ENCODE results near the gene MARK1.

The MARK1 gene

DNA sequence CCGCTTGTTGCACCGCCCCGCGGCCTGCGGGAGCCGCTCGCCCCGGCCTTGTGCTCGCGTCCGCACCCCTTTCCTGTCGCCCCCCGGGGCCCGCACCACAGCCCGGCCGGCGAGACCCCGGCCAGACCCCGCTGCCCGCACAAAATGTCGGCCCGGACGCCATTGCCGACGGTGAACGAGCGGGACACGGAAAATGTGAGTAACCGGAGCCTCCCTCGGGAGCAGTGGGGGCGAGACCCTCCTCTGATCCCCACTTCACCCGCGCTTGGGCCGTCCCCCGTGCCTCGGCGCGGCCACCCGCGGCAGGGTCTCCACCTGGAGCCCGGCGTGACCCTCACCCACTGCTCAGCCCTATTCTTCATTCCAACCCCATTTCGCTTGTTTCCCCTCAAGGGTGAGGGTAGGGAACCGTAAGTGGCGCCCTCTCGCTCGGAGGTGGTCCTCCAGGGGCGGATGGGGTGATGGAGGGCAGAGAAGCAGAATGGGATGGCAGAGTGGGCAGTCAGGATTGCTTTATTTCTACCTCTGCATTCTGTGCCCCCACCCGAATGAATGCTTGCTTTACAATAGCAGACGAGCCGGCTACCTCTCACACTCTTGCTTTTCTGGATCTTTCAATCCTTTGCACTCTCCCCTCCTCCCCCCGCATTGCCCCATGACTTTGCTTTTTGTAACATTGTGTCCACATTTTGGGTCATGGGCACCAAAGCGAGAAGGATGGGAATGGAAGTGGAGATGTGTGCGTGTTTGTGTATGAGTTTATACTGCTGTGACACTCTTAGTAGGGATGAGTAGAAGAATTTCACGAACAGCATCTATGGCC is 954 bp downstream of the MARK1 start:
- DNase-seq (ENCODE audit: low read depth in 3 of 3, low spot score in 1 of 3), result no peak

GRCh38 chr1:220529521-220530020 is 1.6 kb downstream of the MARK1 start:
- no peak for DNase-seq (ENCODE audit: low read depth in 3 of 3, low spot score in 1 of 3)

DNA sequence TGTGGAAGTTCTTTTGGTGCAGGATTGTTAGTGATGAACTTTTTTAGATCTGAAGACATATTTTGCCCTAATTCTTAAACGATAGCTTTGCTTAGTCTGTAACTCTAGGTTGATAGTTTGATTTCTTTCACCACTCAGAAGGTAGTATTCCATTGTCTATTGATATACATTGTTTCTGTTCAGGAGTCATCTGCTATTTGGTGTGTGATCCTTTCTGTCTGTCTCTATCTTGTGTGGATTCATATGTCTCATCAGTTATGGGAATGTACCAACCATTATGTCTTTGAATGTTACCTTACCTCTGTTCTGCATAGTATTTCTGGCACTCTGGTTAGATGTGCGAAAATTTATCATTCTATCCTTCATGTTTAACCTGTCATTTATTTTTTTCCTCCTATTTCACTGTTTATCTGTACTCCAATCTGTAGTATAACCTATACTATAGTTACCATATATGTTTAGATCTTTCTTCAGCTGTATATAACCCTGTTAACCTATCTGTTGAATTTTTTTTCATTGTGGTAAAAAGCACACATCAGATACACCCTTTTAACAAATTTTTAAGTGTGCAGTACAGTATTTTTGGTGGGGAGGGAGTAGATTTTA is 5.7 kb downstream of the MARK1 start:
- DNase-seq (ENCODE audit: low read depth in 3 of 3, low spot score in 1 of 3), result no peak

DNA sequence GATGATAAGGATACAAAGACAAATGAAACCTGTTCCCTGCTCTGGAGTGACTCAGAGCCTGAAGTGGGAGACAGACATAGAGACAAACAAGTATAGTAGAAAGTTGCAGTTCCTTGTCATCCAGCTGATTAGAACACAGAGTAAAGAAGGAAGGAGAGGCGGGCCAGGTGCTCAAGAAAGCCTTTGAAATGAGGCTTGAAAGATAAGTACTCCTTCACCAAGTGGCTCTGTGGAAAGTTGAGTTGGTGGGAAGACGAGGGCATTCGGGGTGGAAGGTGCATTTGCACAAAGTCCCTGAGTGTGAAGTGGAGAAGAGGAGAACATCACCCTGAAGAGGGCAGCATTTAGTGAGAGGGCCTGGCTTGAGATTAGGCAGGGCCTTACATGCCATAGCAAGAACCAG is 17.0 kb downstream of the MARK1 start:
- DNase-seq (ENCODE audit: low read depth in 3 of 3, low spot score in 1 of 3), result no peak

DNA sequence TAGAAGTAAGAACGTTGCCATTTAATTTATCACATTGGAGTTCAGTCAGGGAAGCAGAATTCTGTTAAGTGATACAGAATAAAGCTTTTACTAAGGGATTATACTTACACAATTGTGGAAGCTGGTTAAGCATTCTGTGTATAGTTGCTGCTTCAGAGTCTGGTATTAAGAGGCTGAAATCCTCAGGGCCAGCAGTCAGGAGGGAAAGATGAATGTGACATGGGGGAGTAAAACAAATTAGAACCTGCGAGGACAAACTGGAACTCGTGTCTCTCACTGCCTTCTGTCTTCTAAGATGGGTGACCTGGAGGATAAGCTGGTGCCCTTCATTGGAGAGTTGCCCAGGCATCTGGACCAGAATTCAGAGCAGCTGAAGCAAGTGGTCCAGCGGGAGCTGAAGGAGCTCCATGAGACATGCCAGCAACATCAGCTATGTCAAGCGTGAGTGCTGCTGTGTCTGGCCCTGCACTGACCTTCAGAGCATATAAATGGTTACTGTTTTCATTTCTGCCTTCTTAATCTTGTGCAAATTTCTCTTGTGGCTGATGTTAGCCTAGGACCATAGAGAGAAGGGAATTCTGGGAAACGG is 23.0 kb downstream of the MARK1 start:
- no peak for DNase-seq (ENCODE audit: low read depth in 3 of 3, low spot score in 1 of 3)

DNA sequence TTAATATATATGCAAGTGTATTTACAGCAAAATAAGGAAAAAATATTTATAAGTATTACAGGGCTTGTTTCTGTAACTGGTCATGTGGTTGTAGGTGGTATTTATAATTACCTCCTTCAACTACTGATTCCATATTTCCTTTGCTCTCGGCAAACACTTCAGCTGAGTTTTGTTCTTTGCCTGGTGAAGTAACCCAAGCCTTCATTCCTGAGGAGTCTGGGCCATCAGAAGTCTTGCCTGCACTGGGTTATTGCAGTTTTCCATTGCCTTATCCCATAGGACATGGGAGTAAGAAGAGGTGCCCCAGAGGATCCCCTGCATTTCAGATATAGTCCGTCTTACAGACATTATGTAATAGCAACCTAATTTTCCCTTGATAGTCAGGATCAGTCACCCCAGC is 23.8 kb downstream of the MARK1 start:
- DNase-seq (ENCODE audit: low read depth in 3 of 3, low spot score in 1 of 3), result no peak

GRCh38 chr1:220552672-220553260 is 24.8 kb downstream of the MARK1 start:
- no peak for DNase-seq (ENCODE audit: low read depth in 3 of 3, low spot score in 1 of 3)

GRCh38 chr1:220556641-220557040 is 28.7 kb downstream of the MARK1 start:
- no peak for DNase-seq (ENCODE audit: low read depth in 3 of 3, low spot score in 1 of 3)

GRCh38 chr1:220563564-220563963 is 35.6 kb downstream of the MARK1 start:
- no peak for DNase-seq (ENCODE audit: low read depth in 3 of 3, low spot score in 1 of 3)

GRCh38 chr1:220564216-220564615 is 36.3 kb downstream of the MARK1 start:
- DNase-seq (ENCODE audit: low read depth in 3 of 3, low spot score in 1 of 3), result no peak

GRCh38 chr1:220565670-220566069 is 37.7 kb downstream of the MARK1 start:
- DNase-seq (ENCODE audit: low read depth in 3 of 3, low spot score in 1 of 3), result no peak

DNA sequence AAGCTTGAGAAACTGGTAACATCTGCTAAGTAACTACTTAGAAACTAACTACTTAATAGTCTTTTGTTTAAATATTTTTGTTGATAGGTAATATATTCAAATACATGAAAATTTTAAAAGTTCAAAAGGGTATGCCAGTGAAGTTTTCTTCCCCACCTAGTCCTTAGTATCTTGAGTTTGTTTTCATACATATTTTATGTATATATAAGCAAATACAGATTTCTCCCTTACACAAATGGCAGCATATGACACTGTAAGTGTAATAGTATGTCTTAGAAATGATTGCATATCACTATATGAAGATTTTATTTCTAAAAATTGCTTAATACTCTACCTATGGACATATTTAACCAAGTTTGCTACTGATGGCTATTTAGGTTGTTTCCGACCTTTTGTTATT is 38.9 kb downstream of the MARK1 start:
- no peak for DNase-seq (ENCODE audit: low read depth in 3 of 3, low spot score in 1 of 3)

- DNase-seq (ENCODE audit: low read depth in 3 of 3, low spot score in 1 of 3), result no peak
Observed at GRCh38 chr1:220572416-220572815, 44.5 kb downstream of the MARK1 start.

DNA sequence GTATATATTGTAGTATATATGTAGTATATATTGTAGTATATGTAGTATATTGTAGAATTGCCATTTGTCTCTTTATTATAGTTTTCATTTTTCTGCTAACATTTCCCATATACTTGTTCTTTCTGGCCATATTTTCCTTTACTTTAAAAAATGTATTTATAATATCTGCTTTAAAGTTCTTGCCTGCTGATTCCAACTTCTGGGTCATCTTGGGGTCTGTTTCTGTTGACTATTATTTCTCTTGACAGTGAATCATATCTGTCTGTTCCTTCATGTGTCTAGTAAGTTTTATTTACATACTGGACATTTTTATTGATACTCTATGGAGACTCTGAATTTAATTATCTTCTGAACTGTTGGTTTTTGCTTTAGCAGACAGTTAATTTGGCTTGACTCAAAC is 45.9 kb downstream of the MARK1 start:
- no peak for DNase-seq (ENCODE audit: low read depth in 3 of 3, low spot score in 1 of 3)

DNA sequence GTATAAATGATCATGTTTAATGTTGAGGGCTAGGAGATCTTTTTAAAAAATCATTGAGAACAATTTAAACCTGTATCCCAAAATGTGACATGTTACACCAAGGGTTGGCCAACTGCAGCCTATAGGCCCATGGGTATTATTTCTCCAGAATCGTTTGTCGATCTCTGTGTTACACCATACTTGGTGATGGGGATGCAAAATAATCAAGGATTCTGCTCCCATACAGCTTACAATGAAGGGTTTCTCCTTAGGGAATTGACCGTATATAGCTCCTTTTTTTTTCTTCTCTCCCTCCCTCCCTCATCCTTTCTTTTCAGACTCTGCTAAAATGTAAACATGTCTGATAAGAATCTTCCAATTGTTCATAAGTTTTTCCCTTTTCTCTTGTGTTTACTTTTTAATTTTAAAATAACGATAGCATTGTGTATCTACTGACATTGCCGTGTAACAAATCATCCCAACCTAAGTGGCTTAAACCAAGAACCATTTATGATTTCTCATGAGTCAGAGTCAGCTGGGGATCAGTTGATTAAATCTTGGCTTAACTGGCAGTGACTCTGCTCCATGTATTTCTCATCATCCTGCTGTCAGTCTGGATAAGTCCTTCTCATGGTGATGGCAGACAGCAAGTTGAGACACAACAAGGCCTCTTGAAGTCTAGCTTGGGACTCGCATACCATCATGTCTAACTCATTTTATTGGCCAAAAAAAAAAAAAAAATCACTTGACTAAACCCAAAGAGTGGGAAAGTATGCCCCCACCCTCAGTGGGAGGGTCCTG is 48.0 kb downstream of the MARK1 start:
- DNase-seq (ENCODE audit: low read depth in 3 of 3, low spot score in 1 of 3), result no peak

- no peak for DNase-seq (ENCODE audit: low read depth in 3 of 3, low spot score in 1 of 3)
Observed at GRCh38 chr1:220577926-220578325, 50.0 kb downstream of the MARK1 start.

- no peak for DNase-seq (ENCODE audit: low read depth in 3 of 3, low spot score in 1 of 3)
Observed at GRCh38 chr1:220579317-220579716, 51.4 kb downstream of the MARK1 start.

DNA sequence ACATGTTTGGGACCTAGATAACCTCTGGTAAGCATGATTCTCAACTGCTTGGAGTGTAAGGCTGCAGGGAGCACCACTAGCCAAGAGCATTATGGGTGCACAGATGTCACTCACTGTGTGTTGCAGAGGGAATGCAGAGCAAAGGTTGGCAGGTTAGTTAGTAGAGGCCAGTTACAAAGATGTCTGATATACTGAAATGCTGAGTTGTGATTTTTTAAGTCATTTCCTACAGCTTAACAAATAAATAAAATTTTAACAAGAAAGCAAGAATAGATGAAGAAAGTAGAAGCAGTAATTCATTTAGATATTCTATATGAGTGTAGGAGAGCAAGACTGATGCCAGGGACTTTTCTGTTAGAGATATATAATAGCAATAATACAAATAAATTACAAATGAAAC is 64.8 kb downstream of the MARK1 start:
- no peak for DNase-seq (ENCODE audit: low read depth in 3 of 3, low spot score in 1 of 3)

DNA sequence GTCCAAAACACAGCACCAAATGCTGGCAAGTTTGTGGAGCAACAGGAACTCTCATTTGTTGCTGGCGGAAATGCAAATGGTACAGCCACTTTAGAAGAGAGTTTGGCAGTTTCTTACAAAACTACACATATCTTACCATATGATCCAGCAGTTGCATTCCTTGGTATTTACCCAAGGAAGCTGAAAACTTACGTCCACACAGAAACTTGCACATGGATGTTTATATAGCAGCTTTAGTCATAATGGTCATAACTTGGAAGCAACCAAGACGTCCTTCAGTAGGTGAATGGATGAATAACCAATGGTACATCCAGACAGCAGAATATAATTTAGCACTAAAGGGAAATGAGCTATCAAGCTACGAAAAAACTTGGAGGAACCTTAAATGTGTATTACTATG is 66.4 kb downstream of the MARK1 start:
- no peak for DNase-seq (ENCODE audit: low read depth in 3 of 3, low spot score in 1 of 3)

DNA sequence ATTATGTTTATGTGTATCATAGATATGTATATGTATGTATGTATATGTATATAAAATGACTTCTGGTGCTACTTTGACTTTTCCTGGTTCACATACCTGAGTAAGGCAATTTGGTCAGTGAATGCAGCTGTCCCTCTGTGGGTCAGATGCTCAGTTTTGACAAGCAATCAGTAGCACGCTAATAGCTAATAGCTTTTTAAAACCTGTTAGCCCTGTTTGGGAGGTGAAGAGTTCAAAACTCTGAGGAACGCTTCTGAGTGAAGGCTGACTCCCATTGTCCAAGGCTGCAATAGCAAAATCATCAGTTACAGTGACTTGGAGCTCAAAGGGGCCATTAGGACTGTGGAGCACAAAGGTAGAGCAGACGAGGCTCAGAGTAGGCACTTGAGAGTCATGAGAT is 67.2 kb downstream of the MARK1 start:
- no peak for DNase-seq (ENCODE audit: low read depth in 3 of 3, low spot score in 1 of 3)

GRCh38 chr1:220604926-220605325 is 77.0 kb downstream of the MARK1 start:
- no peak for DNase-seq (ENCODE audit: low read depth in 3 of 3, low spot score in 1 of 3)

Data from stimulated activated CD4-positive, alpha-beta T cell treated with anti-CD3 and anti-CD28 coated beads, TNF-alpha, amount 100 ng/mL, for 1 hour (primary cell).